Dermis microvascular lymphatic vessel endothelial cell (primary cell): ENCODE results near the gene WDR90. TPM values are rescaled to one million over a fixed set of nuclear protein-coding genes. Genes with fewer than 3 reads are reported as not detected.
A peak's percentile ranks its signal among the peaks of the same experiment; 100 is the strongest.

Experiments
- DNase-seq, 2 donors: peaks; one replicate each; pipeline versions ENCODE4 v3.0.0 to v3.0.0-alpha.2; 2010; ENCODE audit warnings: low read depth in 2 of 2
- total RNA-seq: library from RNA; depleted of rRNA; stranded (reverse); fragments of >200 nt; gene quantifications from 2 replicates; pipeline ENCODE4 v1.2.1, GENCODE V29; 2014

Gene WDR90
- 6.8 and 11.4 TPM in 2 replicates for total RNA-seq

- DNase-seq: peak; percentile 82 to 91
These were observed at the start of gene WDR90 for GRCh38 chr16:648781-649589. TSS of gene WDR90 (plus strand) at chr16:649365. CDS start at chr16:649417, 52 bp downstream.

DNA sequence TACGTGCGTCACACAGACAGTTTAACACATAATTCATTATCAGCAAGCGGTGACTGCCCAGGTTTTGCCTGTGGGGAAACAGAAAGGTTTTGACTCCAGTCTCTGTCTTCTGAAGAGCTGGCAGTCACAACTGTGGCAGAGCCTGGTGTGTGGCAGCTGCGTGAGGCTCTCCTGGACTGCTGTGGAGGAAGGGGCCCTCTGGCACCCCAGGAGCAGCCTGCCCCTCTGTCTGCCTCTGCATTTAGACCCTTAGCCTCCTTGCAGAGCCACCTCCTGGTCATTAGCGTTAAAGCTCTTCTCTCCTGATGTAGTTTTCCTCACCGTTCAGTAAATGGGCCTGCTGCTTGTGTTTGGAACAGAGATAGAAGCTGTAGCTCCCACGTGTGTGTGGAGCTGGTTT, 48.4 kb upstream of the WDR90 start:
- peak in 1 of 2 donors; percentile 33 for DNase-seq

DNA sequence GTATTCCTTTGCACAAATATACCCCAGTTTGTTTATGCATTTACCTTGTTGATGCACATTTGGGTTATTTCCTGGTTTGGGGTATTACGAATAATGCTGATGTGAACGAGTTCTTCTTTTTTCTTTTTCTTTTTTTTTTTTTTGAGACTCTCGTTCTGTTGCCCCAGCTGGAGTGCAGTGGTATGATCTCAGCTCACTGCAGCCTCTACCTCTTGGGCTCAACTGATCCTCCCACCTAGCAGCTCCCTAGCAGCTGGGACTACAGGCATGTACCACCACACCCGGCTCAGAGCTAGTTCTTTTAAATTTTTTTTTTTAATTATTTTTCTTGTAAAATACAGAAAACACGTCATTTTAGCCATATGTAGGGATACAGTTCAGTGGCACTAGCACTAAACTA, 45.2 kb upstream of the WDR90 start:
- no peak for DNase-seq

DNA sequence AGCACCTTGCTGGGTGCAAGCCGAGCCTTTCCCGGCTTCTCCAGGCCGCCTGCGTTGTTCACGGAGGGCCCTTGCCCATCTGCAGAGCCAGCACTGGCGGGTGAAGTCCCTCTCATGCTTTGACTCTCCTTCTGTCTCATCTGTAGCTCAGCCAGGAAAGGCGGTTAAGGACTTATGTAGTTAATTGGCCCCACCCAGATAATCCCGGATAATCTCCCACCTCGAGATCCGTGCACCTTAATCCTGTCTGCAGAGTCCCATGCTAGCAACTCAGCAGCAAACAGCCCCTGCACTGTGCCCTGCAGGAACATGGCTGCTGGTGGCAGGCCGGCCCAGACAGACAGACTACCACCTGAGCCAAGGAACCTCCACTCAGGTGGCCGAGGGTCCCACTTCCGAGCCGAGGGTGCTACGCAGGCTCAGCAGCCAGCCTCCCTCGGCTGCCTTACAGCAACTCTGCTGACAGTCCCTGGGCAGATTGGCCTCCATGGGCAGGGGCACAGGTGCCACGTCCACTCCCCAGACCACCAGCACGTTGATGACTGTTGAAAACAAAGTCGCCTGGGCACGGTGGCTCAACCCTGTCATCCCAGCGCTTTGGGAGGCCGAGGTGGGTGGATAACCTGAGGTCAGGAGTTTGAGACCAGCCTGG, 42.4 kb upstream of the WDR90 start:
- no peak for DNase-seq

DNA sequence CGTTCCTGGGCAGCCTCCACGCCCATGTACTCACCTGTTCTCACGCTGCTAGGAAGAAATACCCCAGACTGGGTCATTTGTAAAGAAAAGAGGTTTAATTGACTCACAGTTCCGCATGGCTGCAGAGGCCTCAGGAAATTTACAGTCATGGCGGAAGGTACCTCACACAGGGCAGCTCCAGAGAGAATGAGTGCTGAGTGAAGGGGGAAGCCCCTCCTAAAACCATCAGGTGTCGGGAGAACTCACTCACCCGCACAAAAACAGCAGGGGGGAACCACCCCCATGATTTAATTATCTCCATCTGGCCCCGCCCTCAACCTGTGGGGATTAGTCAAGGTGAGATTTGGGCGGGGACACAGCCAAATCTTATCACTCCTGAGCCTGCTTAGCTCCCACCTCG, 41.1 kb upstream of the WDR90 start:
- DNase-seq: no peak

DNA sequence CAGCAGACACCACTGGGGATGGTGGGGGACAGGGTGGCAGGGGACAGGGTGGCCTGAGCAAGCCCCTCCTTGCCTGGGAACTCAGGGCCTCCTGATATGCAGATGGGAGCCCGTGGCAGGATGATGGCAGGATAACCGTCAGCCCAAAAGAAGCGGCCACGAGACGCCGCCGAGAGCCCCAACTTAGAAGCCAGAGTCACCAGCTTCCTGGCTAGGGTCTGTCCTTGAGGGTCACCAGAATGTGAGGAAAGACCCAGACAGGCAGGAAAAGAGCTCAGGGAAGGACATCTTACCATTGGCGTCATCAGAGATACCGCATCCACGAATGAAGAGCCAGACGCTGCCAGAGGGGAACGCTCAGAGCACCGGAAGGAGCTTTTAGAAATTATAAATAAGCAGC, 39.8 kb upstream of the WDR90 start:
- DNase-seq: no peak

DNA sequence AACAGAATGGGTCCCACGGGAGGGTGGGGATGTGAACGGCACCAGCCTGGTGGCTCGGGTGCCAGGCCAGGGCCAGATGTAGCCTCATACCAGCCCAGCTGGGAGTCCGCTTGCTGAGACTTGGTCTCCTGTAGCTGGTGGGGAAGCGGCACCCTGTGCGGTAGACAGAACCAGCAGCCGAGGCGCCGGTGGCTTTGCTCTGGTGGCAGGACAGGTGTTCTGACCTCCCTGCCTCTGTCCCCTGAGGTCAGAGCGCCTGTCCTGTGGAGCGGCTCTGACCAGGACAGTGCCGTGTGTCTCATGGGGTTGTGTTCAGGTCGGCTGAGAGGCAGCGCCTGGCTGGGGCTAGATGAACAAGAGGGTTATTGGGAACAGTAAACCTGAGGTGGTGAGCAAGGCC, 39.2 kb upstream of the WDR90 start:
- no peak for DNase-seq

DNA sequence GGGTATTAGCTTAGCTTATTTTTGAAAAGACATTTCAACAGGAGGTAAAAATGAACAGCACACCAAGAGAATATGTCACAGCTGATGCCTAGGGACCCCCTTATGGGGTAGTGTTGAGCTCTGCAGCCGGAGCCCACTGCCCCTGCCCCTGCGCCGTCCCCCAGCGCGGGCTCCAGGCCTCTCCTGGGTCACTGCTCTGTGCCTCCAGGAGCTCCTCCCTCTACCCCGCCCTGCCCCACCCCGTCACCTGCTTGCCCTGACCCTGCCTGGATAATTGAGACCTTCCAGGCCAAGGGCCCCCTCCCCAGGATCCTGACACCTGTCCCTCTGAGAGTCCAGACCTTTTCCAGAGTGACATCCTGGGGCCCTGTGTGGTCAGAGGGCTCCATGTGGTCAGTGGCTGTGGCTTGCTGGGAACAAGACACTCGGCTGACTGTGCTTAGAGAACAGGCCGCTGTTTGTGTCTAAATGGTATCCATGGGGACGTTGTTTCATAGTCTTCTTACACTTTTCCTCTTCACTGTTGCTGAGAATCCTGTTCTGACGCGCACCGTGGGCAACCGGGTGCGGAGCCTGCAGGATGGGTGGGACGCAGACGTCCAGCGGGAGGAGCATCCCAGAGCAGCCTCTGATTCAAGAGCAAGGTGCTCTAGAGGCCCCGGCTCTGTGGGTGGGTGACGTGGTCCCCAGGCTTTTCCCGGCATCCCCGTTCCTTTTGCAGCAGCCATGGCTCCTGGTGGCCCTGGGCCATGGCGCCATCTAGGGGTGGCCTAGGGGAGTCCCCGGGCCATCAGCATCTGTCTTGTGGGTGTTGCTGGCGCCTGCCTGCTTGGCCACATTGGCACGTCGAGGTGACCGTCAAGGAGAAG, 38.4 kb upstream of the WDR90 start:
- DNase-seq: peak in 1 of 2 donors; percentile 43

DNA sequence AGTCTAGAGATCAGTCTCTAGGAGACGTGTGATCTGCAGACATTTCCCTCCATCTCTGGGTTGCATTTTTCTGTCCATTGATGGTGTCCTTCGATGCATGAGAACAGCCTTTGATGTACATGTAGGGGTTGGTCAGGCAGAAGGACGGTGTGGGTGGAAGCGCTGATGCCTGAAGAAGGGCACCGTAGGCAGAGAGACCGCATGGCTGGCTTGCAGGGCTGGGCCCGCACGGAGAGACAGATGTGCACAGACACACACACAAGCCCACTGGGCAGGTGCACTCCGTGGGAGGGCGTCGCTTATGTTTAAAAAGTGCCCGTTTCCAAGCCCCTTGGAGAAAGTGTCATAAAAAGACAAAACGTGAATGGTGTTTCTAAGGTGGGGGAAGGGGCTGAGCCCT, 34.0 kb upstream of the WDR90 start:
- no peak for DNase-seq

GRCh38 chr16:616733-617586, 32.2 kb upstream of the WDR90 start:
- no peak for DNase-seq

- no peak for DNase-seq
These were observed 31.3 kb upstream of the WDR90 start for GRCh38 chr16:617855-618254.

DNA sequence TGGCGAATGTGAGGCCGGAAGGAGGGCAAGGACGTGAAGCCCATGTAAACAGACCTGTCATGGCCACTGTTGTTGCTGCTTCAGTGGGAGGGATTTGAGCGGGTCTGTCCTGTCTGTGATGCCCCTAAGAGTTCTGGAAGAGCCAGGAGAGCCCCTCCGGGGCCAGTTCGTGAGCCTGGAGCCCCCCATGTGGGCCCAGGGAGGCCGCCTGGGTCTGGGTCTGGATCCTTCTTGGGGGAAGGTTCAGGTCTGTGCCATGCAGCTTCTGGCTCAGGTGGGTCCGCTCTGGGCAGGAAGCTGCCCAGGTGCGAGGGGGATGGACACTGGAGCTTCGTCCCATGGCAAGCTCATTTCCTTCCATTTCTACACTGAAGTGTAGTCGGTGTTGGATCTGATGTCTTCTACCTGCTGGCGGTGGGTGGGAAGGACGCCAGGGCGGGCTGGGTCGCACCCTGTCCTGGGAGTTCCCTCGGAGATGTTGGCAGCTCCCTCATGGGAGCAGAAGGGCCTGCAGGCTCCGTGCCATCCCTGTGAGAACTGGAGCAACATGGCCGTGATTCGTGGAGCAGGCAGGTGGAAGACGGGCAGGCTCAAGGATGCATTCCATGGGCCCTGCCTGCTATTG, 29.6 kb upstream of the WDR90 start:
- no peak for DNase-seq

DNA sequence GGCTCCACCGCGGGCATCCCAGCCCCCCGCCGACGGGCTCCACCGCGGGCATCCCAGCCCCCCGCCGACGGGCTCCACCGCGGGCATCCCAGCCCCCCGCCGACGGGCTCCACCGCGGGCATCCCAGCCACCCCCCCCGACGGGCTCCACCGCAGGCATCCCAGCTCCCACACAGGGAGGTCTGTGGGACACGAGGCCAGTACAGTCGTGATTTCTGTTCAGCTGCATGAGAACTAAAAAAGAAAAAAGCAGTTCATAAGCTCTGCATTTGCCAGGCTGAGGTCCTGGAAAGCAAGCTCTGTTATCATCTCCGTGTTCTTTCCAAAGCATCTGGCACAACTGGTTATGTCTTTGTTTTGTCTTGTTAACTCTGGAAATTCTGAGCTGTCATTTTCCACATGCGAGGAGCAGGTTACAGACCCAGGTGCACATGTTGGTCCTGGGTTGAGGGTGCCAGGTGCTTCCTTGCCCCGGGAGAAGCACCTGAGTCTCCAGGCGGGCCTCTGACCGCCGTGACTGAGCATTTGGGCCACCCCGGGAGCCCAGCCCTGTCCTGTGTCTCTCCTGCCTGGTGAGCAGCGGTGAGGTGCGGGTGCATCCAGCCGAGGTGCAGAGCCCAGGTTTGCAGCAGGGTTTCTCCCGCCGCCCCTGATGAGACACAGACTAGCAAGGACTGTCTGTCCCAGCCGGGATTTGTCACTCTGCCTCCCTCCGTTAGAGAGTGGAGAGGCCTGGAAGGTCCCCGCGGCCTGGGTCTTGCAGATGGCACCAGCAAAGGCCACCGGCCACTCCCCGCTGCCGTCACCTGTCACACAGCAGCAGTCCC, 28.3 kb upstream of the WDR90 start:
- DNase-seq: no peak

- no peak for DNase-seq
These were observed 27.5 kb upstream of the WDR90 start for GRCh38 chr16:621526-622105.

DNA sequence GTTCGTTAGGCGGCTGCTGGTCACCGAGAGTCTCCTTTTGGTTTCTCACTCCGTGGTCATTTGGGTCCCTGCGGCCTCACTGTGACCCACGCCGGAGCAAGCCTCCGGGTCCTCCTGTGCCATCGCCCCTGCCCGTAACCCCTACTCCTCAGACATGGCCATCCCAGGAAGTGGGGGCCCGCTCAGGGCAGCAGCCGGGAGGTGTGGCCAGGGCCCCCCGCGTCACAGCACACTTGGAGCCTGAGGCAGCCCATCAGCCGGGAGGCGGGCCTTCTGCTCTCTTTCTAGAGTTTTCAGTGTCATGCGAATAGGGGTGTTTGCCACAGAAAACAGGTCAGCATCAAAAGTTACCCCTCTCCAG, 26.3 kb upstream of the WDR90 start:
- DNase-seq: no peak

DNA sequence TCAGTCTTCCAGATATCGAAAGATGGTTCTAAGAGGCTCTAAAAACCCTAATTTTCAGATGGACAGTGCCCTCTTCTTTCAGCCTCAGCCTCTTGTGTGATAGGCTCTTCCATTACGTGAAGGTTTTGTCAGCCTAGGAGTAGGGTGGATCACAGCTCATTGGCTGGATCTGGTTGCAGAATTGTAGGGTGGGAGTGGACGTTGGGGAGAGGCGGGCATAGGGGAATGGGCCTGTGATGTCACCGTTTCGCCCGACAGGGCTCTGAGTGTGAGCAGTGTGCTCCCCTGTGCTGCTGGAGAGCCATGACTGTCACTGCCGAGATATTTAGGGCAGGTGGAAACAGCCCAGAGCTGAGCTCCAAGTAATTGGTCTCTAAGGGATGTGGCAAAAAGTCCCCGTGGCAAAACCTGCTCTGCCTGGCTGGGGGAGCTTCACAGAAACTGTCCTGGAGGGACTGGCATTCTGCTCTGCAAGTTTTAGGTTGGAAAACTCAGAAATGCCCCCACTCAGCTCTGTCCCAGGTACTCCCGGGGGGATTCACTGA, 24.6 kb upstream of the WDR90 start:
- no peak for DNase-seq

DNA sequence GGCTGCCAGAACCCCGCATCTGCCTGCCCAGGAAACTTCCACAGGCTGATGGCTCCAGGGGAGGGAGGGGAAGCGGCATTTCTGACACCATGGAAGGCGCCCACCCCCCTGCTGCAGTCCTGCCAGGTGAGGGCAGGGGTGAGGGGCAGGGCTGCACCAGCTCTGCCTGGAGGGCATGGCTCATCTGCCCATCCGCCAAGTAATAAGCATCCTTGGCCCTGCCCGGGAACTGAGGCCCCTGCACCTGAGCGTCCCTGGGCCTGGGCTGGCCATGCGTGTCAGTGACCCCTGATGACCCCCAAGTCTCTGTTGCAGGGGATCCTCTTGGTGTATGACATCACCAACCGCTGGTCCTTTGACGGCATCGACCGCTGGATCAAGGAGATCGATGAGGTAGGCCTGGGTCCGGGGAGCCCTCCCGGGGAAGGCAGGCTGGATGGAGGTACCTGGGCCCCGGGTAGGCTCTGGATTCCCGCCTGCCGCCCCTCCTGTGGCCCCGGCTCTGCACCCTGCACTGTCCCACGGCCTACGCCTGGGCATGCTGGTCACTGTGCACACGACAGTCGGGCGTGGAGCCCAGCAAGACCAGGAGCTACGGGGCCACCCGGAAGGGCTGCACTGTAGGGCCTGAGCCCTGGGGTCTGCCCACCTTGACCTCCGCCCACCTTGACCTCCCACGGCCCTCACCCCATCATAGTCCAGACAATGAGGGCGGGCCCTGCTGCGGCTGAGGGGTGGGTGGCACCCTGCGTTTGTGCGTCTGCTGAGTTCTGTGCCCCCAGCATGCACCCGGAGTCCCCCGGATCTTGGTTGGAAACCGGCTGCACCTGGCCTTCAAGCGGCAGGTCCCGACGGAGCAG, 23.8 kb upstream of the WDR90 start:
- DNase-seq: no peak
